Measurements from ENCODE around the gene LUZP2. TPM values are rescaled to one million over a fixed set of nuclear protein-coding genes. Genes with fewer than 3 reads are reported as not detected.

LUZP2 gene
- total RNA-seq, 1 donor from 2014 or later, result not detected

DNA sequence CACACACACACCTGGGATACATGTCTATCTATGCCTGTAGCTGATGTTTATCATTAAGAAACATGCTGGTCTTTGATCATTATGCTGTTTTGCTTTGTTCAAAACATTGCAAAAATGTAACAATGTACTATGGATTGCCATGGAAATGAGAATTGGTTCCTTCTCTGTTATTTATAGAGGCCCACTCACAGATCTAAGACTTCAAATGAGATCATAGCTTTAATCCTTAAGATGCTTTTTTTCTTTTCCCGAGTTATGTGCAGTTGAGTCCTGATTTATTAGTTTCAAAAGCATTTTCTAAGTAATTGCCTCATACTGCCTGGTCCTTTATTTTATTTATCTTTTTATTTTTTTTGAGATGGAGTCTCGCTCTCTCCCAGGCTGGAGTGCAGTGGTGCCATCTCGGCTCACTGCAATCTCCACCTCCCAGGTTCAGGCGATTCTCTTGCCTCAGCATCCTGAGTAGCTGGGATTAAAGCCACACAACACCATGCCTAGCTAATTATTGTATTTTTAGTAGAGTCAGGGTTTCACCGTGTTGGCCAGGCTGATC lies 131.4 kb downstream of the LUZP2 start:
- intact Hi-C loops (cut with micrococcal nuclease), result no loop called here

DNA sequence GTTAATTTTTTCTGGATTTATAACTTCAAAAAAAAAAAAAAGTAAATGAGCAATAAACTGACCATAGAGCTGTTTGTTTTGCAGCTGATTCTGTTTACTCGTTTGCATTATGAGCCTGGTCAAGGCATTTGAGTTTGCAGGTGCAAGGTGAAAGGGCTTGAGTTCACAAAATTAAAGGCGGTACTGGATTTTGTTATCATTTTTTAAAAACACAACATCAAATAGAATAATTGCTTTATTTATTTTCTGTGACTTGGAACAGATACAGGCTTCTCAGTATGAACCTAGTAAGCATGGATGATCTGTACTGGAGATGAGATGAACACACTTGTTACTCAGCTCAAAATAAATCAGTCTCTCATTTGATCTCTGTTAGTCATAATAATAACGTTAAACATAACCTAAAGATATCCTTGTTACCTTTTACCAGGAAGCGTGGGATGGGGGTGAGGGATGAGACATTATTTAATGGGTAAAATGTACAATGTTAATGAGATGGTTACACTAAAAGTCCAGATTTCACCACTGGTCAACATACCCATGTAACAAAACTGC lies 137.8 kb downstream of the LUZP2 start:
- intact Hi-C loops (cut with micrococcal nuclease), result no loop called here

DNA sequence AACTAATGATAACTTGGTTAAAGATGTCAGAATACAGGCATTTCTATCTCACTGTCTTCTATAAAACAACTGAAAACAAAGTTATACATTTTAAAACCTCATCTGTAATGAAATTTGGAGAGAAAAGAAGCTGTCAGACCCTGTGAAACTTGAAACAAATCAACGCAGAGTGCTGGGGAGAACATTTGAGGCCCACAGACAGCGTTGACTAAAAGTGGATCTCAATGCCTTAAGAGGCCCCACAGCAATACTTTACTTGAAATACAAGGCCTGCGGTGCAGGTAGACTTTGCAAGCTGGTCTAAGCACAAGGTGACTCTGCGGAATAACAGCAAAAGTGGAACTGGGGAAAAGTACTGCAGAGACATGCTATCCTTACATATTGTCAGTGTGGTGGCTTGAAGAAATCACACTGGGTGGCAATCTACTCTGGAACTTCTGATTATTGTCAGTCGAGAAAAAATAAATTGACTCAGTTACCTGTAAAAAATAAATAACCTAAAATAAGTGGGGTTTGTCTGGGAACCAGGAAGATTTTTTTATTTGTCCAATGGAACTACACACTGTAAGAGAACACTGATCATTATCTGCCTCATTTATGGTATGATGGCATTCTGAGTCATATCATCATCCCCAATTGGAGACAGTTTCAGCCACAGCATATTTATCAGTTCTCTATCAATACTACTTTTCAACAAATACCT lies 138.9 kb downstream of the LUZP2 start:
- intact Hi-C loops (cut with micrococcal nuclease), result no loop called here

DNA sequence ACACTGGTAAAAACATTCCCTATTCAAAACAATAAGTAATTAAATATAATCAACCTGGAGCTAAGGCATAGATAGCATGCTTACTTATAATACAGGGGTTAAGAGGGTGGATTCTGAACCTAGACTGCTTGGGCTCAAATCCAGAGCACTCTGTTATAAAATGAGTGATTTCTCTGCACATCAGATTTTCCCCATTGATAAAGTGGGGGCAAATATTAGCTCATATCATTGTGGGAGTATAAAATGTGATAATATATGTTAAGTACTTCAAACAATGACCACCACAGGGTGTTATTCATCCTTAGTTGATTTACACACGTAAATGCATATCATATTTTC lies 139.4 kb downstream of the LUZP2 start:
- intact Hi-C loops (cut with micrococcal nuclease), result no loop called here

DNA sequence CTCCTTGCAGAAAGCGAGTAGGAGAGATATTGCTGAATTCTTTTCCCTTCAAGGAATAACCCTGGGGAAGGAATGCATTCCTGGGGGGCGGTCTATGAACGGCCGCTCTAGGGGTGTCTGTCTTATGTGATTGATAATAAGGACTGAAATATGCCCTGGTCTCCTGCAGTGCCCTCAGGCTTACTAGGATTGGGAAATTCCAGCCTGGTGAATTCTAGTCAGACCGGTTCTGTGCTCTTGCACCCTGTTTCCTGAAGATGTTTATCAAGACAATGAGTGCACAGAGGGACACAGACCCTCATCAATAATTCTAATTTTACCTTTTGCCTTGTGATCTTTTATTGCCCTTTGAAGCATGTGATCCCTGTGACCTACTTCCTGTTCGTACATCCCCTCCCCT lies 140.7 kb downstream of the LUZP2 start:
- intact Hi-C loops (cut with micrococcal nuclease), result no loop called here

DNA sequence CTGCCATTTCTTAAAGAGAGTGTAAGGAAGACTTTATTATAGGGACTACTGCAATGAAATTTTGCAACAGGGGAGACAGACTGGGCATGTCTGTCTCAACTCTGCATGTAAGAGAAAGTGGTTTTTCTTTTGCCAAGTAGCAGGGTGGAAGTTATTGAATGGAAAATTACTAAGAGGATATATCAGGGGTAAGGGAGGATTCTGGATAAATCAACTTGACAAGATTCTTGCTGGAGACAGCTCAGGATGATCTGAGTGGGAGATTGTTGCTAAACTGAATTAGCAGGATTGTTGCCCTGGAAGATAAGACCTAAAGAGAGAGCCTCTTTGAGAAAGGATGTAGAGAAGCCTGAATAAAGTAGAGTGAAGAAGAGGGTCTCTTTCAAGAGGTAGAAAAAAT lies 145.8 kb downstream of the LUZP2 start:
- intact Hi-C loops (cut with micrococcal nuclease), result no loop called here

DNA sequence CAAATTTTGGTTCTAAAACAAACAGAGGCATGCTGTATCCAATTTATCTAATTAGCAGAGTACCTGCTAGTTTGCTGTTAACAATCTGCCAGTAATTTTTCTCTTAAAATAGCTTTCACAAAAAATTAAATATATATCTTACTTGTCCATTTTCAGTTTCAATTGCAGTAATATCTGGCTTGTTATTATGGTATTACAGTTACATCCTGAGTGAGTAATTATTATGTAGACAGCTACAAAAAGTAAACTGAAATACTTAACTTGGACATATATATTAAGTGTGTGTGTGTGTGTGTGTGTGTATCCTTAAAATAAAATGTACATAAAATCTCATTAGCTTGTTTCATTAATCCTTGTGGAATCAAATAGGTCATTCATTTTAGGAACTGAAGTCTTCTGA lies 148.7 kb downstream of the LUZP2 start:
- intact Hi-C loops (cut with micrococcal nuclease), result no loop called here

DNA sequence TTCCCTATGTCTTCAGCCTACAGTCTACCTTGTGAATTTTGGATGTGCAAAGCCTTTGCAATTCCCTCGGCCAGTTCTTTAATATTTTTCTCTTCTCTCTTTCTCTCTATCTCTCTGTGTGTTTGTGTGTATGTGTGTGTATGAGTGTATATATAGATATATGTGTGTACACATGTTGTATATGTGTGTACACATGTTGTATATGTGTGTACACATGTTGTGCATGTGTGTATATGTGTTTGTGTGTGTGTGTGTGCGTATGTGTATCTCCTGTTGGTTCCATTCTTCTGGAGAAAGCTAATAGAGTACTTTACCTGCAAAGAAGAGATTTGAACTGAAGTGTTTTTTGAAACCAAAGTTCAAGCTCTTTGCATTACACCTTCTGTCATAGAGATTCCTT lies 155.0 kb downstream of the LUZP2 start:
- intact Hi-C loops (cut with micrococcal nuclease), result no loop called here

DNA sequence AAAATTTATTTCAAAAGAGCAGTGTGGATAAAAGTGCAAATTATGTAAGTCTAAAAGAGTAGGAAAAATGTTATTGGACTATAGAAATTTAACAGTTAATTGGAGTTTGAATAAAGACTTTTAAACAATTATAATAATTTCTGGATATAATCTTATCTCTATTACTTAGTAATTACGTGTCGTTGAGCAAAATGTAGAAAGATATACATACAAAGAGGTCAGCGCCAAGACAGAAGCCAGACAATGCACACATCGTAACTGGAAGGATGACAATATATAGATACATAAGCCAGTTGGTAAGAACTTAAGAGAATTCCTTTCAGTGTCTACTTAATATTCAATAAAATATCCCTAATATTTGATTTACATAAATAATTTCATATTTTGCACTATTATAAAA lies 157.0 kb downstream of the LUZP2 start:
- intact Hi-C loops (cut with micrococcal nuclease), result no loop called here

DNA sequence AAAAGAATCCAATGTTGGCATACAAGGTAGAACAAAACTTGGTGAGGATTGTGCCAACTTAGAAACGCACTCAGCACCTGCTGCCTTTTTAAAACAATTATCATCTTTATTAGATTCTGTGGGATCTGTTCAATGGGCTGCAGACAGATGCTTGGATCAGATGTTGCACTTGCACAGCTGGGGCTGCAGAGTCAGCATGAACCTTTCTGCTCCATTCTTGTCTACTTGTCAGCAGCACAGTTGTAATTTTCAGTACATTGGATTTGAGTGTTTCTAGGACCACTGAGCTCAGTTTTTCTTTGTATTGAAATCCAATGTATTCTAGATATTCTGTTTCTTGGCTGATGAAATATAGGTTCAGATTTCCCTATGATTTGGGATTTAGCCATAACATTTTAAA lies 164.5 kb downstream of the LUZP2 start:
- intact Hi-C loops (cut with micrococcal nuclease), result no loop called here

DNA sequence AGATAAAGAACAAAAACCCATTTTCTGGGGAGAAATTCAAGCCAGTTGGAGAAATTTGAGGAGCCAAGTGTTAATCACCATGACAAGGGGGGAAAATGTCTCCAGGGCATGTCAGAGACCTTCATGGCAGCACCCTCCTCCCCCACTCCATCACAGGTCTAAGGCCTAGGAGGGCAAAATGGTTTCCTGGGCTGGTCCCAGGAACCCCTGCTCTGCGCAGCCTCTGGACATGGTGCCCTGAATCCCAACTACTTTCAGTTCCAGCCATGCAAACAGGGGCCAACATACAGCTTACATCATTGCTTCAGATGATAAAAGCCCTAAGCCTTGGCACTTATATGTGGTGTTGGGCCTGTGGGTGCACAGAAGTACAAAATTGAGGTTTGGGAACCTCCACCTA lies 167.5 kb downstream of the LUZP2 start:
- intact Hi-C loops (cut with micrococcal nuclease), result no loop called here

DNA sequence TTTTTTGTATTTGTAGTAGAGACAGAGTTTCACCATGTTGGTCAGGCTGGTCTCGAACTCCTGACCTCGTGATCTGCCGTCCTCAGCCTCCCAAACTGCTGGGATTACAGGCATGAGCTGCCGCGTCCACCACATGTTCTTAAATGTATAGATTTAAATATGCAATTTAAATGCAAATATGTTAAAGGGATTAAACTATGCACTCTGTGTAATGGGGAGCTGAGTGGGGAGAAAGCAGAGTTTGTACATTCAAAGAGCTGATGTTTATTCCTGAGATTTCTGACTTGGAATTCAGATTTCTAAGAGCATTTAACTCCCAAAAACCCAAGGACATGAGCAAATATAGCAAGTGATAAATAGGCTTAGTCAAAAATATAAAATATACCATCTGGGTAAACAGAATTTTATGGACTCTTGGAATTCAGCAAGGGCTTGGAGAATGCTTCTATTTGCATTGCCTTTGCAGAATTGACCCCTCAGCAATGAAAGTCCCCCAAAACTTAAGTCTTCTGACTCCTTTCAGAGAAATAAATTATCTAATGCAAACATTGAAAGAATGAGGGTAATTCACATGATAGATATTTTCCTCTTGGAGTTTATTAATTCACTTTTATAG lies 170.6 kb downstream of the LUZP2 start:
- intact Hi-C loops (cut with micrococcal nuclease), result no loop called here

DNA sequence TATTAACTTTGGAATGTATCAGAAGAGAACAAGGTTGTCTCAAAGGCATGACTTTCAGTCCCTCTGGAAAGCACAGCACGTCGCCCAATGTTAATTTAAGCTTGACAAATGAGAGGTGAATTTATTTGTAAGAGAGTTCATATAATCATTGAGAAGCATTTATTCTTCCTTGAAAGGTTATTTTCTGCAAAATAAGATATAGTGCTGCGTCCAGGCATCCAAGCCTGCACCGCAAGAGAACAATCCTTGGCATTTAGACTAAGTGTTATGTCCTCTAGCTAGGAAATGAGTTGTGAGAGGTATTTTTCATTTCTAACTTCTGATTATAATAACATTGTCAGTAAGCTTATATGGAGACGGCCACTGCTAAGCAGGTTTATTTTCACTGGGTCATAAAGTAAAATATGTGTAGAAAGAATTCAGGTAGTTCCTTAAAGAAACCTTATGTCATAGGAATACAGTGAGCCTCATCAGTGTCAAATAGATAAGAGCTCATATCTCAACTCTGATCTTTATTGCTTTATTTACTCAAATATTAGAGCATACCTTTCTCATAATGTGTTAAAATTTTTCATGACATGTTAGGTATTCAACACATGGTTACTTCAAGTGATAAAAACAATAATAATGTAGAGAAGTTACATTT lies 182.0 kb downstream of the LUZP2 start:
- intact Hi-C loops (cut with micrococcal nuclease), result no loop called here

DNA sequence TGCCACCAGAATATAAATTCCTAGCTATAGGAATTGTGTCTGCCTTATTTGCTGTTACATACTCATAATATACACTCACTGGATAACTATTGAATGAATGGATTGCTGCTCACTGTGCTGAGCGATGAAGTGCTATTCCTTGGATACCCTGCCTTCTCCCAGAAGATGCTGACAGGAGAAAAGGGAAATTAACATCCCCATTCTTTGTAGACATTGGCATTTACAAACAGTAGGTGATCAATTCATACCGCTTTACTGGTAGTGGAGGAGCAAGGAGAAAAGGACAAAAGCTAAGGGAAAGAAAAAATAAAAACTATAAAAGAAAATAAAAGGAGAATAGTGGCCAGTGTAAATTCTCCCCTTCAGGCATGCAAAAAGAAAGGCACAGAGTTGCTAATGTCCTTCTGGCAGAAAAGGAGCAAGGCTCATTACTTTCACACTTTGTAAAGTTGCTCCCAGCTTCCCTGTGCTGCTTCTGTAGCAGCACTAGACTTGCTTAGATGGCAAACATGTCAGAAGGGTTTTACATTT lies 183.0 kb downstream of the LUZP2 start:
- intact Hi-C loops (cut with micrococcal nuclease), result no loop called here

DNA sequence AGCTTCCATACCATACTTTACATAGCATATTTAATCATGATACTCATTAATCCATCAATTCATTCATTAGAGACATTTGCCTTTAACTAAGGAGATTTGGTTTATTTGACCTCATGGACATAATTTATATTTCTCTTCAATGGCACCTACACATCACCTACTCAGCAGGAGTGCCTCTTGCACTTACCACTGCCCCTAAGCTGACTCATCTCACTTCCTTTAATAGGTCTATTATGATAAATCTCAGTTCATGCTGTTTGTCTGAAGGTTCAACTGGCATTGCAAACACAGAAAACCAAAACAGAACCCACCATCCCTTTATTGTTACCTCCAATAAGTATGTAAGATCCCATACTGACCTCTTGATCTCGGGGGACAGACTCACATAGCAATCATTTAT lies 186.7 kb downstream of the LUZP2 start:
- intact Hi-C loops (cut with micrococcal nuclease), result no loop called here

DNA sequence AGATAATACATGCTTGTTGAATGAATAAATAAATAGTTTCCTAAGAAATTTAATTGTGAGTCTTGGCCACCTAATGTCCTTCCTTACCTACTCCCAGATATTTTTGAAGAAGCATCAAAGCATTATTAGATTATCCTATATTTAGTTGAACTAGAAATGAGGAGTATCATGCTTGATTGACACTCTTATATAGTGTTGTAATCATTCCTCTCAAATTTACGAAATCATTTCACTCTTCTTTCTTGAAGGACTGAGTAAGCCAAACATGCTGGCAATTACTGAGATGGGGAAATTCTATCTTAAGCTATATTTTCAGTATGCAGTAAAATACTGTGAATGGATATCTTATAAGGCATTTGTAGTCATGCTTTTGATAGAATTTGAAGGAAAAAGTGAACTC lies 189.0 kb downstream of the LUZP2 start:
- intact Hi-C loops (cut with micrococcal nuclease), result no loop called here

DNA sequence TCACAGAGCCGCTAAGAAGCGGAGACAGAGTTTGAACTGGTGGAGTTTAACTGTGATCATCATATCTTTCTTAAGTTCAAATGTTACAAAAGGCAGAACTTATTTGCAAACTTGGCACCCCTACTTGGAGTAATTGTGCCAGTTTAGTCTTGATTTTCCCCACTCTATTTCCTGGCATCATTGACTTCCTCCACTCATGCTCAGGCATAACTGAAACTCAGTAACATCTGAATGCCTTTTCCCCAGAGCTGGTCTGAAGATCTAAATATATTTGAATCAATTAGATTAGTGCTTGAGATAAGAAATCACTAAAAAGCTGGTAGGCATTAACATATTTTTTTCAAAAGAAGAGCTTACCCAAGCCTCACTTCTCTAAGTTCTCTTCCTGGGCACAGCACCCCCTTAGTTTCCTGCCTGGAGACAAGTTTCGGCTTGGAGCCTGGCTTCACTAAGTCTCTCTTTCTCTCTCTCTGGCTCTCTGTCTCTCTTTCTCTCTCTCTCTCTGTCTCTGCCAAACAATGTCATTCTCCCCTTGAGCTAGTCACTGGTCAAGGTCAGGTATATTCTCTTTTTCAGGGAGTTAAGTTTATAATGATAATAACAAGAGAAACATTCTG lies 190.8 kb downstream of the LUZP2 start:
- intact Hi-C loops (cut with micrococcal nuclease), result no loop called here

DNA sequence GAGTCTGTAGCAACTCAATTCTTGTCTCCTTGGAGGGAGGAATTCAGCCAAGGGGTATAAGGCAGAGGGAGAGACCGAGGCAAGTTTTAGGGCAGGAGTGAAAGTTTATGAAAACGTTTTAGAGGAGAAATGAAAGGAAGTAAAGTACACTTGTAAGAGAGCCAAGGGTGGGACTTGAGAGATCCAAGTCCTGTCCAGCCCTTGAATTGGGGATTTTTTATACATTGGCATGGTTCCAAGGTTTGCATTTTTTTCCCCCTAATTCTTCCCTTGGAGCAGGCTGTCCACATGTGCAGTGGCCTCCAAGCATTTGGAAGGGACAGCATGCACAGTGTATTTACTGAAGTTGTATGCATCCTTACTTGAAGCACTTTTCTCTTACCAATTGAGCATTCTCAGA lies 192.1 kb downstream of the LUZP2 start:
- intact Hi-C loops (cut with micrococcal nuclease), result no loop called here

DNA sequence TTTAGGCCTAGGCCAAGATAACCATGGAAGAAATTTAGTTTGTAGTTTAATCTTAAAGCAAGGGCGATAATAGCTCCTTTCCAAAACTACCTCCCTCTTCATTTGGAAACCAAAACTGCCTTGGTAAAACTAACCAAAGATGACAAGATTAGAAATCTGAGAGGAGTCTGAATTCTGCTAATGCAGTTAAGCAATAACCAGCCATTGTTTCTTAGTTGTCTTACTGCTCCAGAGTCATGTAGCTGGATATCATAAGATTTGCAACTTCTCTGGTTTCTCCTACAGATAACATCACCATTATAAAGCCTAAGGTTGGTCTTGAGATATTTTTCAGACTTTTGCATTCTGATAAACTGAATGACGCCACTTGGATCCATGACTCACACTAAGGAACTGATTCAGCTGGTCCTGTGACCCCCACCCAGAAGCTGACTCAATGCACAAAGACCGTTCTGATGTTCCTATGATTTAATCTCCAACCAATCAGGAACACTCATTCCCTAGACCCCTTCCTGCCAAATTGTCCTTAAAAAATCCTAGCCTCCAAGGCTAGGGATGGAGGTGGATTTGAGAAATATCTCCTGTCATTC lies 200.8 kb downstream of the LUZP2 start:
- intact Hi-C loops (cut with micrococcal nuclease), result no loop called here

DNA sequence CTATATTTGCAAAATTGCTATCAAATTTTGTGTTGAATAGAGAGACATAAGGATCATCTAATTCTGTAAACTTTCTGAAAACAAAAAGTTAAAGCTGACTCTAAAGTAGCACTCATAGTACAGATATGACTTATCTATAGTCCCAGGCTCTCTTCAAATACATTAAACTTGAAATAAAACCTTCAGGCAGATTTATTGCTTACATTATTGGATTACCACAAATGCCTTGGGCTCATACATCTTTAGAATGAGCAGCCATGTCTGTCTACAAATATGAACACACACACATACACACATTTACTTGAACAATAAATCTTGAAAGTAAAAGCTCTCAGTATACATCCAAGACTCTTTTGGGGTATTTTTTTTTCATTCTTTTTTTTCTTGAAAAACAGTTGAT lies 207.9 kb downstream of the LUZP2 start:
- intact Hi-C loops (cut with micrococcal nuclease), result no loop called here

DNA sequence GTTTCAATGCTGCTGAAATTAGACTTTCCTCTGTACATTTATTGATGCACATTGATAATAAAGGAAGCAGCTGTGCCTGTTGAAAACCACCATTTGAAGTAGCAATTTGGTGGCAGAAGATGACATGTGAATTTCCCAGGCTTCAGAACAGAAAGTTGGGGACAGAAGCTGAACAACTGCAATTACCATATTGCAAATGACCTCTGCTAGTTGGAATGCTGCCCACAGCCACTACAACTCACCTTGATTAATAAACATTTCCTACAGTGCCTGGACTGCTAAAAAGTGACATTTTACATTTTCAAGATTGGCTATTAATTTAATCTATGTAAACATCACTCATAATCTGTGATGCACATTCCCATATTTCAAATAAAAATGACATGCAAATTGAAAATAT lies 208.6 kb downstream of the LUZP2 start:
- intact Hi-C loops (cut with micrococcal nuclease), result no loop called here
